HepG2 (cell line): ENCODE data around the gene TRIM42. TPM values are rescaled to one million over a fixed set of nuclear protein-coding genes. Genes with fewer than 3 reads are reported as not detected.

ENCODE experiments used
- ATAC-seq: fragments of 200-7000 bp; cut with Tn5 transposase; 3 replicates; pipeline ENCODE4 v1.9.1; 2020; ENCODE audit warnings: mild to moderate bottlenecking, moderate library complexity
- BruUV-seq: library from RNA; stranded (reverse); fragments of 400-500 nt; replicated peaks from 2 replicates; lab custom pipeline; 2021; lab: Mats Ljungman, UMichigan
- CTCF ChIA-PET: fragments of 300-600 bp; formaldehyde crosslinking; extraction: SDS; loops from one replicate; lab custom pipeline; 2021; ENCODE audit warnings: low total read pairs, inconsistent platforms, low intra/inter-chr PET ratio; lab: Yijun Ruan, JAX
- POLR2A ChIA-PET: fragments of 350-600 bp; sonication (Branson Sonifier 250); formaldehyde crosslinking; loops from one replicate; lab custom pipeline; 2020; ENCODE audit warnings: antibody characterized with exemption, inconsistent platforms; lab: Yijun Ruan, JAX
- DNase-seq: peaks from one replicate; pipeline ENCODE4 v3.0.0-alpha.2; 2015; ENCODE audit warnings: low spot score
- FAIRE-seq: peaks from 3 replicates; lab custom pipeline; 2011; peaks lifted over from hg19 to GRCh38; lab: Jason Lieb, UNC
- H2AFZ ChIP-seq: one replicate; pipeline ENCODE4 v1.6.1; 2011; ENCODE audit warnings: low read length, inconsistent platforms
- H3K27ac ChIP-seq: fragments of 300-600 bp; 3 replicates; pipeline ENCODE4 v1.8.0; 2011; ENCODE audit warnings: mixed run types, mild to moderate bottlenecking, mixed read lengths, low read length, inconsistent platforms; ENCODE audit not compliant: insufficient read depth; ENCODE audit errors: extremely low read length
- H3K27me3 ChIP-seq, 2 experiments: fragments of 200-600 bp in 1 of 2; 2 replicates in 1 of 2; 3 replicates in 1 of 2; pipeline versions ENCODE4 v1.6.0 to v1.8.0; 2011; ENCODE audit warnings: low read length in 2 of 2, mild to moderate bottlenecking in 2 of 2, moderate library complexity in 2 of 2, inconsistent platforms in 1 of 2; ENCODE audit not compliant: insufficient read depth in 2 of 2, control insufficient read depth in 1 of 2
- H3K36me3 ChIP-seq, 2 experiments: fragments of 200-600 bp in 1 of 2; replicated peaks in 1 of 2; 2 replicates in 1 of 2; 3 replicates in 1 of 2; pipeline versions ENCODE4 v1.5.1 to v1.8.0; 2011; ENCODE audit warnings: low read length in 2 of 2, inconsistent platforms in 1 of 2; ENCODE audit not compliant: insufficient read depth in 2 of 2, control insufficient read depth in 1 of 2
- H3K4me1 ChIP-seq: 2 replicates; pipeline ENCODE4 v1.5.1; 2012; ENCODE audit warnings: low read length, inconsistent platforms; ENCODE audit not compliant: insufficient read depth
- H3K4me2 ChIP-seq: 2 replicates; pipeline ENCODE4 v1.6.0; 2011; ENCODE audit warnings: low read depth, low read length, inconsistent platforms
- H3K4me3 ChIP-seq, 3 experiments: fragments of 200-600 bp in 1 of 3; sonication (generic), shearing (Covaris generic) in 1 of 3; replicated peaks in 1 of 3; 2 replicates each; pipeline ENCODE4 v1.5.1; 2011 to 2016; ENCODE audit warnings: low read length in 3 of 3, inconsistent platforms in 2 of 3, low read depth in 2 of 3, mild to moderate bottlenecking in 2 of 3, control low read depth in 1 of 3, mixed read lengths in 1 of 3; ENCODE audit not compliant: insufficient read depth in 1 of 3
- H3K79me2 ChIP-seq: one replicate; pipeline ENCODE4 v1.6.1; 2011; ENCODE audit warnings: low read length, inconsistent platforms; ENCODE audit not compliant: insufficient read depth
- H3K9ac ChIP-seq: 2 replicates; pipeline ENCODE4 v1.6.0; 2011; ENCODE audit warnings: mild to moderate bottlenecking, low read depth, low read length, inconsistent platforms; ENCODE audit not compliant: insufficient read depth
- H3K9me3 ChIP-seq: 2 replicates; pipeline ENCODE4 v1.5.1; 2012; ENCODE audit warnings: mild to moderate bottlenecking, low read length
- H4K20me1 ChIP-seq: 2 replicates; pipeline ENCODE4 v1.6.0; 2011; ENCODE audit warnings: inconsistent platforms, mild to moderate bottlenecking, low read length, moderate library complexity; ENCODE audit not compliant: insufficient read depth
- ATF4 ChIP-seq, 2 experiments: fragments of 450-650 bp in 1 of 2; sonication (generic) in 1 of 2; formaldehyde crosslinking; IDR thresholded peaks; 2 replicates each; pipeline versions ENCODE4 v1.5.0 to v1.8.0; 2020 to 2022; ENCODE audit warnings: mild to moderate bottlenecking in 1 of 2, missing genetic modification reagents in 1 of 2
- BHLHE40 ChIP-seq: IDR thresholded peaks from 2 replicates; pipeline ENCODE4 v1.6.1; 2011; ENCODE audit warnings: low read length, improper control_type of control experiment
- FIP1L1 ChIP-seq: fragments of 200-400 bp; formaldehyde crosslinking; IDR thresholded peaks from 2 replicates; pipeline ENCODE4 v1.6.1; 2018; ENCODE audit warnings: low read depth, mild to moderate bottlenecking, low read length, moderate library complexity, borderline replicate concordance; ENCODE audit not compliant: insufficient read depth
- ISL2 ChIP-seq: sonication (generic); formaldehyde crosslinking; IDR thresholded peaks from 2 replicates; pipeline ENCODE4 v1.5.0; 2020; ENCODE audit warnings: missing genetic modification reagents
- MED13 ChIP-seq: sonication (generic); formaldehyde crosslinking; IDR thresholded peaks from 2 replicates; pipeline ENCODE4 v1.5.0; 2020; ENCODE audit warnings: missing genetic modification reagents
- MYNN ChIP-seq: sonication (generic); formaldehyde crosslinking; IDR thresholded peaks from 2 replicates; pipeline ENCODE4 v1.4.0; 2020; ENCODE audit warnings: mild to moderate bottlenecking, low read depth, missing genetic modification reagents
- MYPOP ChIP-seq: sonication (generic); formaldehyde crosslinking; IDR thresholded peaks from 2 replicates; pipeline ENCODE4 v1.8.1; 2023; ENCODE audit warnings: mild to moderate bottlenecking, moderate library complexity, missing genetic modification reagents
- POGK ChIP-seq: sonication (generic); formaldehyde crosslinking; conservative IDR thresholded peaks from 2 replicates; pipeline ENCODE4 v1.8.0; 2022; ENCODE audit warnings: mild to moderate bottlenecking, moderate library complexity, missing genetic modification reagents
- SMARCE1 ChIP-seq: fragments of 450-650 bp; IDR thresholded peaks from 2 replicates; pipeline ENCODE4 v1.6.1; 2017; ENCODE audit warnings: borderline replicate concordance
- ZIK1 ChIP-seq: sonication (generic); formaldehyde crosslinking; IDR thresholded peaks from 2 replicates; pipeline ENCODE4 v1.5.0; 2020; ENCODE audit warnings: mild to moderate bottlenecking, low read depth, missing genetic modification reagents, borderline replicate concordance
- ZNF18 ChIP-seq: sonication (generic); formaldehyde crosslinking; IDR thresholded peaks from 2 replicates; pipeline ENCODE4 v1.8.0; 2022; ENCODE audit warnings: mild to moderate bottlenecking, missing genetic modification reagents; ENCODE audit not compliant: insufficient replicate concordance
- ZNF224 ChIP-seq: sonication (generic); formaldehyde crosslinking; IDR thresholded peaks from 2 replicates; pipeline ENCODE4 v1.5.0; 2020; ENCODE audit warnings: mild to moderate bottlenecking, missing genetic modification reagents
- ZNF782 ChIP-seq: sonication (generic); formaldehyde crosslinking; IDR thresholded peaks from 2 replicates; pipeline ENCODE4 v1.4.0; 2020; ENCODE audit warnings: missing genetic modification reagents, mild to moderate bottlenecking, borderline replicate concordance
- ZSCAN29 ChIP-seq: sonication (generic); formaldehyde crosslinking; conservative IDR thresholded peaks from 2 replicates; pipeline ENCODE4 v1.4.0; 2020; ENCODE audit warnings: mild to moderate bottlenecking, missing genetic modification reagents
- WGBS: methylation state at CpG from one replicate; pipeline ENCODE4 v1.1.6; 2017; ENCODE audit warnings: low lambda C conversion rate; 5-methylcytosine and 5-hydroxymethylcytosine counted together
- in situ Hi-C: cut with HindIII; loops from 2 replicates; pipeline ENCODE4 v1.10.0; 2017; ENCODE audit warnings: low pct_unique_long_range_greater_than_20kb; ENCODE audit not compliant: extremely low pct_ligation_motif_present
- intact Hi-C: fragments of 100-400 bp; cut with micrococcal nuclease; formaldehyde crosslinking; loops from one replicate; pipeline ENCODE4 v1.10.0; 2022; ENCODE audit not compliant: unreplicated experiment
- polyA plus RNA-seq, 8 experiments: library from polyadenylated mRNA; depleted of rRNA in 3 of 8; stranded (reverse) in 7 of 8; unstranded in 1 of 8; fragments of >200 nt; fragmentation: Illumina TruSeq in 4 of 8; extraction: Trizol in 4 of 8; gene quantifications; 2 replicates each; pipeline versions ENCODE4 v1.2.1 to v1.2.3, GENCODE V29; 2011 to 2016; ENCODE audit warnings: low read depth in 4 of 8, missing spikeins in 1 of 8, mixed read lengths in 1 of 8; ENCODE audit not compliant: insufficient read depth in 1 of 8
- total RNA-seq, 5 experiments: library from RNA; depleted of rRNA; stranded (reverse); fragments of >200 nt; fragmentation: Illumina TruSeq; extraction: Trizol; gene quantifications; 2 replicates each; pipeline ENCODE4 v1.2.3, GENCODE V29; 2016; ENCODE audit warnings: low read depth in 1 of 5

TRIM42 gene
- total and polyA plus RNA-seq, 2 of the 13 experiments (the other 11 are each of a cell fraction or from before 2014, with no cell fraction given): not detected

- DNase-seq (no peak), ATAC-seq (no peak), FAIRE-seq (no peak)
- Histone ChIP-seq H2AFZ (peak overlapping the region; percentile 64), H3K36me3 (no peaks in the 10 kb centered on the region), H3K4me3 (no peak overlapping the region), H3K27me3 (no peaks in the 10 kb centered on the region), H4K20me1 (no peaks in the 10 kb centered on the region), H3K4me1 (peaks cover 29% of the 10 kb centered on the region), H3K79me2 (no peaks in the 10 kb centered on the region), H3K9ac (no peak overlapping the region)
- ChIA-PET CTCF (no interaction called here), POLR2A (interaction anchor here (1.4 kb wide), 1 partner anchor 16 kb away, joined by 4 read pairs; no protein-coding TSS in a partner anchor)
- in situ Hi-C loops: no loop called here
- WGBS: 72% methylated on average over 5 of the region's 5 CpGs
- BruUV-seq: no TSS peak
- no peak for TF ChIP-seq ATF4 (CRISPR knock-in tag; IDR thresholded peaks at IDR 0.05)
- TF ChIP-seq ISL2: no peak
- no peak for TF ChIP-seq SMARCE1
- no peak for TF ChIP-seq ZIK1 (CRISPR knock-in tag)
- no peak for TF ChIP-seq ZNF782 (CRISPR knock-in tag)
- TF ChIP-seq ZNF224 (CRISPR knock-in tag): no peak
- no peak for TF ChIP-seq BHLHE40
- TF ChIP-seq POGK (CRISPR knock-in tag): no peak
- no peak for TF ChIP-seq ZNF18 (CRISPR knock-in tag)
- no peak for TF ChIP-seq MYPOP (CRISPR knock-in tag)
- TF ChIP-seq MED13 (CRISPR knock-in tag): no peak
- TF ChIP-seq FIP1L1: no peak
- no peak for TF ChIP-seq MYNN (CRISPR knock-in tag)
- no peak for TF ChIP-seq ZSCAN29 (CRISPR knock-in tag)
- TF ChIP-seq, all 625 proteins: peak for 0
- H3K27ac ChIP-seq: no peak overlapping the region
- intact Hi-C loops: no loop called here
- no peaks in the 10 kb centered on the region for H3K9me3 ChIP-seq
- H3K4me2 ChIP-seq: no peak overlapping the region
Observed at GRCh38 chr3:140695361-140696061, 17.6 kb downstream of the TRIM42 start.
